HG02798 (cell line): ENCODE data around the gene RPS6KA2.

Source experiments
- ATAC-seq: cut with Tn5 transposase; IDR thresholded peaks from one replicate; pipeline ENCODE4 v1.9.1; 2021; ENCODE audit warnings: mild to moderate bottlenecking; ENCODE audit not compliant: unreplicated experiment, poor library complexity

The RPS6KA2 gene

DNA sequence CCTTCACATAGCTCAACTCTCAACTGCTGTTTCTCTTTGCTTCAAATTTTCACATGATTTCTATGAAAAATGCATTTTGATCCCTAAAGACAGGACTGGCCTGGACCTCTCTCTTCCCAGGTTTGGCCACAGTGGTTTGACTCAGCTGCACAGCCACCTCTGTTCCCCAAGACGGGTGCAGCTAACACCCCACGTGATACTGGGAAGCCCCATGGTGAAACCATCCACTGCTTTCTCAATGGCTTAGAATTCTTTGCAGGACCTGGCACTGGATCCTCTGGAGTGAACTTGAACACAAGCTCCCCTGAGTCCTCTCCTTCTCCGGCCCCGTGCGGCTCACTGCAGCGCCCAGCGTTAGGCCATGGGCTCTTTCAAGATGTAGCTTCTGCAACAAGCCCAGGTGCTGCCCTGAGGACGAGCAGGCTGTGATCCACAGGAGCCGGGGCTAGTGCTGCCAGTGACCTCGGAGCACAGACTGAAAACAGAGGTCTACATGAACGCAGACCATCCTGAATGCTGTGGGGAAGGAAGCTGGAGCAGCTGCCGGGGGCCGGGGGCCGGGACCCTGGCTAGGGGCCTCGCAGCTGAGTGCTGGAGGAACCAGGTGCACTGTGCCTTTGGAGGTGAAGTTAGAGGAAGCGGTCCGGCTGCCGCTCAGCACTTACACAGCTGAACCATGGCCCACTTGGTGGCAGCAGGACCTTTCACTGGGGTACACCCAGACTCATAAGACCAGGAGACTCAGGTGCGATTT lies 185.5 kb downstream of the RPS6KA2 start:
- no peak for ATAC-seq

DNA sequence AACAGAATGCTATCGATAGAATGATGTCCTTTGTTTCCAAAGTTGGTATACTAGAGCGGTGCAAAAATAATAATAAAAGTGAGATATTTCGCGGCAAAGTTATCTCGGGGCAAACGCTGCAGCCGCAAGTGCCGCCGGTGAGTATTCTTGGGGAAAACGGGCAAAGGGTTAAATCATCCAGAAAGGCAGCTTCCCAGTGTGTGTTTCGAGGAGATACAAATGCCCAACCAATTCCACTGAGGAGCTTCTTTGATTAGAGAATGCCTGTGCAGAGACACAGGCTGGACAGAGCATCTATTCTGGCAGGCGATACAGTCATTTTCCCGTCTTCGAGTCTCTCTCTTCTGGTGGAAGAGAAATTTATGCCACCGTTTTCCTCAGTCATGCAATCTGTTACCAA lies 186.3 kb downstream of the RPS6KA2 start:
- no peak for ATAC-seq

DNA sequence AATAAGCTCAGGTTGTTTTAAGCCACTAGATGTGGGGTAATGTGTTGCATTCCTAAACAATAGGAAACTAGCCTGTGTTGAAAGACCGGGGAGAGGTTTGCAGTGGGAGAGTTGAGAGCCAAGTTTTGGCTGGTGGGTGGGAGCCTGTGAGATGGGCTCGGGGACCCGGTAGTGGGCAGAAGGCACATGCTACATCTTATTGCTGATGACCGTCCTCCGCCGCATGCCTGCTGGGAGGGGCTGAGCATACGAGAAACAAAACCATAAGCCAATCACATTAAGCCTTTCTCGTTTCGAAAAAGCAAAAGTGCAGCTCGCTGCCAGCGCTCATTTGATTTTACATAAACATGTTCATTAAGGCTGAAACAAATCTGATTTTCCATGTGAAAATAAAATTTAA lies 186.9 kb downstream of the RPS6KA2 start:
- no peak for ATAC-seq

DNA sequence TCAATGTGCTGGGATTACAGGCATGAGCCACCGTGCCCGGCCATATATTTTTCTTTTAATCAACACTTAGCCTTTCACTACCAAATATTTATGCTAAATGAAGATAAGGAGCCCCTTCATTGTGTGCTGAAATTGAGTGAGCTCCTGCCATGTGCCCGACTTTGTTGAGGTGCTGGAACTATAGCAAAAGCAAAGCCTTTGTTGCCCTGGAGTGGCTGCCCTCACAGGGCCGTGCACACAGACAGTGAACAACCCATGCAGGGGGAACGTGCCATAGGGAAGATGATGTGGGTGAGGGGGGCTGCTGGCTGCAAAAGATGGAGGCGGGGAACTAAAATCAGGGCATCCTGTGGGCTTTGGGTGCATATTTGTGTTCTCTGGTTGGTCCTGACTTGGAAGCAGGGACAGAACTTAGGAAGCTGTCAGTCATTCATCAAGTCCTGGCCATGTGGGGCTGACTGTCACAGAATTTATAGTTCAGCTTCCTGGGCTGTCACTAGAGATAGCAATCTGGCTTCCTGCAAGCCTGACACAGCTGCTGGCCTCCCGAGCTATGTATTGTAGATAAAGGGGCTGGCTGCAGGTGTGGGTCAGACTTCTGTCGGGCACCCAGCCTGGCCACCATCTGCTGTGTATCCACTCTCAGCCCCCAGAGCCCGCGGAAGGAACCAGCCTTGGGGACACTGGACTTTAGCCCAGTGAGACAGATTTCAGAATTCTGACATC lies 187.5 kb downstream of the RPS6KA2 start:
- ATAC-seq, result no peak

DNA sequence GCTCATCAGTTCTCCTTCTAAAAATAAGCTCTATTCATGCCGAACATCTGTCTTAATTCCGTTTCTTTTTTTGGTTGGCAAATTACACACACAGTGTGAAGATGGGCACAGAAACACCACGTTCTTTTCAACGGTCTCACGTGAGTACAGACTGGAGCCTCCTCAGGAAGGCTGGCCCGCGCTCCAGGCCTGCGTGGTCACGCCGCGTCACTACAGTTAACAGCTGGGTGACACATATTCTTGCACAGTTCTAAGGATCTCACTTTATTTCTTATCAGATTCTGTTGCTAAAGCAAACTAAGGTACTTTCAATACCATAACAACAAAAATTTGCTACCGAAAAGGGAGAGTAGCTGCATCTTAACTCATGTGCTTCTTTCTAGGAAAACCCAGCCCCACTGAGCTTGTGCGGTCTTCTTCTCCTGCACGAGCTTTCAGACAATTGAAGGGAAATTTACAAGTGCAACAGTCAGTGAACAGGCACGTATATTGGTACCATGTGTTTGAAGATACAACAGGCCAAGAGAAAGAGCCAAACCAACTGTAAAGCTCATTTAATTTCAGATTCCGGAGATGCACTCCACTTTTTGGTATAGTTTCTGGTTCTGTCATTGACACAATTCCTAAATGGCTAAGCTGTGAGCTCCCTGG lies 188.7 kb downstream of the RPS6KA2 start:
- no peak for ATAC-seq

DNA sequence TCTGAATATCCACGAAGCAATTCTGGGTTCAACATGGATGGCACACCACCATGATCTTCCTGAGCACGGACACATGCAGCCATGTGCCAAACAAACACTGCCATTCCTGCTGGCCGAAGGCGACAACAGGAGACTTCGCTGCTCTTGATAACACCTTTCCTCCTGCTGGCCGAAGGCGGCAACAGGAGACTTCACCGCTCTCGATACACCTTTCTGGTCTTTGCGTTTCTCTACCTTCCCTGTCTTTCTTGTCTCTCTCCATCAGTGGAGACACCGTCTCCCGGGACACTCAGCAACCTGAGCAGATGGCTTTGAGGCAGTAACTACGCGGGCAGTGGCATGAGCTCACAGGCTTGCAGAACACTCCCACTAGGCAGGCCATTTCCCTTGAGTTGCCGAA lies 189.4 kb downstream of the RPS6KA2 start:
- no peak for ATAC-seq

DNA sequence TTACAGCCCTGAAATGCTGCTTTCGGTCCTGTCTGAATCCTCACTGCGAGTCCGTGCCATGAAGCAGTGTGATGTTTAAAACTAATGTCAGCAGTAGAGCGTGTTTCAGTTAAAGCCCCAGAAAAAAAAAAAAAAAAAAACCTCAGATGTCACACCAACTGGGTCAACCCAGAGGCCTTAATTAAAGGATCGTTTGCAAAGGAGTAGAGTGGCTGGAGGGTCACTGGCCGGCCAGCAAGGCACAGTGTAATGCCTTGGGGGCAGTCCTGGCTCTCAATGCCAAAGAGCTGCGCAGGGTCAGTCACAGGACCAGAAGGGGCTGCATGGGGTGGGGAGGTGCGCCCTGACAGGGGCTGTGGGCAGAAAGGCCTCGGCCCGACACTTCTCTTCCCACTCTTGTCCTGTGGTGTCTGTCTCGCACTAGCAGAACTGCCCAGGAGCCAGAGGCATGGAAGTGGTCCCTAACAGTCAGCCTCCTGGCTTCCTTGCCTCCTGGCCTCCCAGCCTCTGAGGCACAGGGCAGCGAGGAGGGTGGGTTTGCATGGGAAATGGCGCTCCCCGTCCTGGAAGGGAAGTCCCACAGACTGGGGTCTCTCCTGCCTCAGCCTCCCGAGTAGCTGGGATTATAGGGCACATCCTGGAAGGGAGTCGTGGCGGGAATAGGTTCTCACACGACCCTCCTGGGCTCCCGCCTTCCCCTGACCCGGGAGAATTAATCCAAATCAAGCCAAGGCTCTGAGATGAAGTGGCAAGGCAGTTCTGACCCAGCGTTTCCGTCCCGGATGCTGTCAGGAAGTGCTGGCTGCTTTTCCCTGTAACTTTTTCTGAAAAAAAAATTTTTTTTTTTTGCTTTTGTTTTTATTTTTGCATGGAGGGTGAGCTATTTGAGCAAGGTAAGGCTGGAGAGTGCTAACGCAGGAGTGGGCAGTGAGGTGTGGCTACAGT lies 190.6 kb downstream of the RPS6KA2 start:
- ATAC-seq, result no peak

DNA sequence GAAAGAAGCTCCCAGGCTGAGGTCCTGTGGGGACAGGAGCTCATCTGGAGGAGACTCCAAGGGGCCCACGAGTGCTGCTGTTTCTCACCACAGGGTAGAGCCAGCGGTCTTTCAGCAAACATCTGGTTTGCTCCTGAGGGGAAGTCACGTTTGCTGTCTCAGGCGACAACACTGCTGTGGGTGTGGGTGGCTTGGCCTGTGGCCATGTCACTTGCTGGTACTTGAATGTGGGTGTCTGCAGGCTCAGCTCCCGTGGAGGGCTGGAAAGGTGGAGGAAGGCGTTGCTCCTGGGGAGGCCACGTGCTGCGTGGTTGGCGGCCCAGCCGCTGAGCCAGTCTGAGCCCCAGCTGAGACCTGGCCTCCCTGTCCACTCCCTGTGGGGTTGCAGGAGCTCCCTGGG lies 191.5 kb downstream of the RPS6KA2 start:
- ATAC-seq, result peak; percentile 43

DNA sequence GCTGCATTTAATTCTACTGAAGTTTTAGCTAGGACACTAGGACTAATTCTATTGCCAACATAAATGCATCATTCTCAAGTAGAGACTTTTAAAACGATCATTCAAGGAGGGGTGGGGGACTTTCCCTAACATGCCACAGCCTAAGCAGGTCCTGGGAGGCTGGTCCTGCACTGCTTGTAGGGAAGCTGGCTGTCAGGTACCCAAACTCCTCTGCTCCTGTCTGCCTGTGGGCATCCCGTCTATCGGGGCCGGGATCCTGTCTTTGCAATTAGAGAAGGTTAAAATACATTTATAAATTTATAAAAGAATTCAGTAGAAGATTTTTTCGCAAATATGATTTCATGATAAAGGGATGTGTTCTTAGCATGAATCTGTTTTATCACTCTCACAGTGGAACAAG lies 192.7 kb downstream of the RPS6KA2 start:
- no peak for ATAC-seq

DNA sequence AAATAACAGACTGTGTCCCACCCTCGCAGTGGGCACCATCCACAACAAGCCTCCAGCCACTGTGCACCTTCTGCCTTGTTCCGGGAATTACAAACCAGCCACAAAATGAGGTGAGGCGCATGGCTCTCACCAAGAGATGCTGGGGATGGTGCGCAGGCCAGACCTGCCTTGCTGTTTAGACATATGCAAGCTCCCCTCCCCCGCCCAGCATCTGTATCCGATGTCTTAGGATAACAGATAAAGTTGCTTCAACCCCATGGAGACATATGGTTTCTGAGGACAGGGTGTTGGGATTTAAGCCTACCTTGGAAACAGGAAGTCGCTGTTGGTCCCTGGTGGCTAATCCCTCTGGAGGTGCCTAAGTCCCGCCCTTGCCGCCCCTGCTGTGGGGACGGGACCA lies 194.0 kb downstream of the RPS6KA2 start:
- no peak for ATAC-seq

DNA sequence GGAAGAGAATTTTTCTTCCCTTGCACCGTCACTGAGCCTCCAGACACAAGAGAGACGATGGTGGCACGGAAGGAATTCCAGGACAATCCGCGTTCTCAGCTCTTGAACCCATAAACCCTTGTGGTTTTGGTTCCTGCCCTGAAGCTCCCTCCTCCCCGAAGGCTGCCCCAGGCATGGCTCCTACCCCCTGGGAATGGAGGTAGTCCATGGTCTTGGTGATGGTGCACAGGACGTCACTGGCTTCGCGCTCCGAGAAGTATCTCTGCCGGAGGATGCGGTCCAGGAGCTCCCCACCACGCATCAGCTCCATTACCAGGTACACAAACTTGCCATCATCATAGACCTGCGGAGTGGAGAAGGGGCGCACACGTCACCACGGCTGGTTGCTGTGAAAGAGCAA lies 196.8 kb downstream of the RPS6KA2 start:
- ATAC-seq, result no peak

DNA sequence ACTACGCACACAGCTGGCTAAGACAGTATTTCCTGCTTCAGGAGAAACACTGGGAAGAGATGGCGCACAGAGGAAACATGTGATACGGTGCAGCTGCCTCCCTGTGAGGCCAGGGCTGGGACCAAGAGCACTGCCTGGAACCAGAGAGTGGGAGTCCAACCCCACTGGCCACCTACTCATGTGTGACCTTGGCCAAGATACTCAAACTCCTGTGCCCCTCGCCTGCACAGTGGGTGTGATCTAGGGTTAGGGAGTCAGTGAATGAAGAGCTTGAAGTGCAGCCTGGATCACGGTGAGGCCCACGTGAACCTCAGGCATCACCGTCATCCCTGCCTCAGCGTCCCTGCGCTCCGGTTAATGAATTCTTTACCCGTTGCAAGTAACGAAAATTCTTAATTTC lies 202.6 kb downstream of the RPS6KA2 start:
- no peak for ATAC-seq

DNA sequence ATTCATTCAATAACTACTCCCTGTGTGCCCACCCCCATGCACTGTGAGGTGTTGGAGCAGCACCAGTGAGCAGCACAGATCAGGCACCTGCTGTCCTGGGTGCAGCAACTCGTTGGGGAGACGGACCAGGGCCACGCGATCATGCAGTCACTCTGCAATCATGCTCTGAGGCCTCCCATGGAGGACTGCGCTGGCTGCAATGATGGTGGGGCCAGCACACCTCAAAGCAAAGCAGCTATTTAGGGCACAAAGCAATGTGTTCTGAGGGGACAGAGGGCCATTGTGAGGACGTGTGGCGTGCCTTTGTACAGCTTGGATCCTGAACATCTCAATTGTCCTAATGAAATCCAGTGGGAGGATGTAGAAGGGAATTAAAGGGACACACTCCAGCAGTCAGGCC lies 203.3 kb downstream of the RPS6KA2 start:
- ATAC-seq, result no peak

DNA sequence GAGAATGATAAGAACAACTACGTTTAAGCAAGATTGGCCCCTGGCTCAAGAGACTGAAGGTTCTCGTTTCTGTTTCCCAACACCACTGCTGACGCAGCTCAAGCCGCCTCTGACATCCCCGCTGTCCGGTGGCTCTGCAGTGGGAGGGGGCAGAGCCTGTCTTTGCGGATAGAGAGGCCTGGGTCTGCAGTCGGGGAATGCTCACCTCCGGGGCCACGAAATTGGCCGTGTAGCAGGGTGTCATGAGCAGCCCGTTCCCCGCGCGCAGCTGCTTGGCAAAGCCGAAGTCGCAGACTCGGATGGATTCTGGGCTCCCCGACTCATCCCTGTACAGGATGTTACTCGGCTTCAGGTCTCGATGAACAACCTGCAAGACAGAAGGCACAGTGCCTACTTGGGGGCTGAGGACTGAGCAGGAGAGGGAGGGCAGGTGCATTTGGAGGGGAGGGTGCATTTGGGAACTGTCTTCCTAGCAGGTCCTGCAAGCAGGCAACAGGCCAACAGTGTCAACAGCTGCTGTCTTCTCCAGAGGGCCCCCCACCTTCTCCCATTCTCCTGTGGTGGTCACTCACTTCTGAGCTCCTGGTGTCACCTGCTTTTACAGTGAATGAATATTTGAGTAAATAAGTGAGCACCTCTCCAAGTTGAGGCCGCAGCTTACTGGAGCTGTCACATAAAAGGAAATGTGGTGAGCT lies 203.9 kb downstream of the RPS6KA2 start:
- no peak for ATAC-seq

DNA sequence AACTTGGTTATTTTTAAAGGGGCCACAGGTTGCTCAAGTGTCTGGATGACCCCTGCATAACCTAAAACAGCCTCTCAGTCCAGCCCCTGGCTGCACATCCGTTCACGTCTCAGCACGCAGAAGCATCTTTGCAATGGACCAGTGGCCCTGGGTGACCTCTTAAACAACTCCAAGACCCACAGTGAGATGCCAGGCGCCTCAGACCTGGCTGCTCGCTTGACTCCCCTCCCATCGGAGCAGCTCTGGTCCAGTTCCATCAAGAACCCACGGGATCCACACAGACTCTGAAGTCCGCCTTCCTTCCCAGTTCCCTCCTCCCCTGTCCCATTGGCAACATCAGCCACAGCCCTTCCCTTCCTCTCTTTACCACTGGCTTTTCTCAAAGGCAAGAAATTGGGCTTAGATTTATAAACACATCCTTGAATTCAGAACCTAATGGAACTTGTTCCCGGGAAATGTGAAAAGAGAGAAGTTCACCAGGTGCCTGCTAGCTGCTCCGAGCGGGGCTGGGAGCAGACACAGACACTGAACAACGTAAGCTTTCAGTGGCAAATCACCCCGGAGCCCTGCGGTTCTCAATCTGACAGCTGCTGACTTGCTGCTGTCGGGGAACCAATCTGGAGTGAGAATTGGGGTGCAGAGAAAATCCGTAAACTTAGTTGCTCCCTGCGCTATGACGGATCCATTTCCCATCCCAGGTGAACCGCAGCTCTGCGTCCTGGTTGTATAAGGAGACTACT lies 204.7 kb downstream of the RPS6KA2 start:
- ATAC-seq, result no peak

DNA sequence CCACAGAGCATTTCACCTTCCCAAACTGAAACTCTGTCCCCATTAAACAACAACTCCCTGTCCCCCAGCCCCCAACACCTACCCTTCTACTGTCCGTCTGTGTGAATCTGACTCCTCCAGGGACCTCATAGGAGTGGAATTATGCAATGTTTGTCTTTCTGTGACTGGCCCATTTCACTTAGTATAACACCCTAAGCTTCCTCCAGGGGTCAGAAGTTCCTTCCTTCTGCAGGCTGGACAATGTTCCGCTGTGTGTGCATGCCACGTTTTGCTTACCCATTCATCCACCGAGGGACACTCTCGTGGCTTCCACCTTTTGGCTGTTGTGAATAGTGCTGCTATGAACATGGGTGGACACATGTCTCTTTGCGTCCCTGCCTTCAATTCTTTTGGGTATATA lies 206.7 kb downstream of the RPS6KA2 start:
- ATAC-seq, result no peak

DNA sequence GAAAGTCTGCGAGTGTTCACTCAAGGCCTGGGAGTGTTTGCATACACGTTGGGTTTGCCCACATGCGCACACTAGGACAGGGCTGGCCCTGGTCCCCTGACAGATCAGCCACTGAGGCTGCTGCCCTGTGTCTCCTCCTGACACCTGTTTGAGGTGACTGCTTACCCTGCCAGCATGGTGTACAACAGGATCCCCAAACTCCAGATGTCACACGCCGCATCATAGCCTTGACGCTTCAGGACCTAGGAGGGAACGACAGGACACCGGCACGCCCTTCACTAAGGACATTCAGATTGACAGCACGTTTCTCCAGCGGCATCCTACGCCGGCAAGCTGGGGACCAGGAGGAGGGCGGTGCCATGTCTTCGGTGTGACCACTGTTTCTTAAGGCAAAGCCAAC lies 207.3 kb downstream of the RPS6KA2 start:
- peak; percentile 21 for ATAC-seq

DNA sequence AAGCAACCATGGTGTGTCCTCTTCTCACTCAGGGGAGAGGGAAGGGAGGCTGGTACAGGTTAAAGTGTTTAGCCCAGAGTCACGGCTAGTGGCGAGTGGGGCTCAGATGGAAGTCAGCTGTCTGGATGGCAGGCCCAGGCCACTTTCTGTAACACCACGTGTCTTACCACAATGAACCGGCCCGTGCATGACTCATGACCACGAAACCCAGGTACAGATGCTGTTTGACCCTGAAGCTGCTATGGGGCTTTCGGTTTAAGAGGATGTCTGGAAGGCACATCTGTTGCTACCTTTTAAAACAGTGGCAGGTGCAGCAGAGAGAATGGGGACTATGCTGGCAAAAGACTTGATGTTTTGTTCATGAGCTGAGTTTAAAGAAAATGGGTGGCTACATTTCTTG lies 207.8 kb downstream of the RPS6KA2 start:
- peak; percentile 99 for ATAC-seq

DNA sequence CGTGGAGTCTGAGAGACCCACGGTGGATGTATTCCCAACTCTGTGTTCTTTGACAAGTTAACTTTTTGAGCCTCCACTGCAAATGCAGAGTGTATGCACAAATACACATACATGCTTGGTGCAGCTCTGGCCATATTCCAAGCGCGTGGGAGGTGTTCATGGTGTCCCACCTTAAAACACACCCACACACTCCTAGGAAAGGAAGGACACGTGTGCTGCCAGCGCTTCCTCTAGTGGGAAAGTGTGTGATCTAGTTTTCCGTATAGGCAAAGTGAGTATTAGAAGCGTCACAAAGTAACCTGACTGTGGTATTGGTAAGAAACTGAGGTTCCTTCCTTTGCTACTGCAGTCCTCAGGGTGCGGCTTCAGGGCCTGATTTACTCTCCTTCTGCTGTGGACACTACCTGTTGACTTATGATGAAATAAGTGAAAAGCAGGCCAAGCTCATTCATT lies 208.3 kb downstream of the RPS6KA2 start:
- ATAC-seq, result no peak
